Endothelial cell of umbilical vein (primary cell): ENCODE data around the gene ZYX. TPM values are rescaled to one million over a fixed set of nuclear protein-coding genes. Genes with fewer than 3 reads are reported as not detected.

Experiments
- BruUV-seq: library from RNA; stranded (reverse); fragments of 400-500 nt; replicated peaks from 2 replicates; lab custom pipeline; 2021; lab: Mats Ljungman, UMichigan
- CTCF ChIA-PET: fragments of 300-600, 350-600 bp; sonication (Branson Sonifier 250); formaldehyde crosslinking; loops from one replicate; lab custom pipeline; 2021; ENCODE audit warnings: antibody characterized with exemption, inconsistent platforms; lab: Charles Lee
- POLR2A ChIA-PET: fragments of 300-600, 350-600 bp; sonication (Branson Sonifier 250); formaldehyde crosslinking; loops from one replicate; lab custom pipeline; 2021; ENCODE audit warnings: antibody characterized with exemption, inconsistent platforms; lab: Charles Lee
- DNase-seq: peaks from one replicate; pipeline ENCODE4 v3.0.0-alpha.2; 2011; ENCODE audit warnings: low read depth, low spot score
- FAIRE-seq: peaks from 2 replicates; lab custom pipeline; 2011; peaks lifted over from hg19 to GRCh38; lab: Jason Lieb, UNC
- H2AFZ ChIP-seq: 2 replicates; pipeline ENCODE4 v1.6.0; 2012; ENCODE audit warnings: low read depth, low read length, control low read depth, inconsistent platforms
- H3K27ac ChIP-seq: 2 replicates; pipeline ENCODE4 v1.5.1; 2011; ENCODE audit warnings: low read depth, mild to moderate bottlenecking, control low read depth, low read length, moderate library complexity; ENCODE audit not compliant: insufficient read depth
- H3K27me3 ChIP-seq, 2 experiments: 2 replicates each; pipeline versions ENCODE4 v1.6.0 to v1.6.1; 2011; ENCODE audit warnings: low read length in 2 of 2, mixed read lengths in 1 of 2; ENCODE audit not compliant: control insufficient read depth in 2 of 2, insufficient read depth in 2 of 2
- H3K36me3 ChIP-seq, 2 experiments: 2 replicates in 1 of 2; 3 replicates in 1 of 2; pipeline ENCODE4 v1.5.1; 2011; ENCODE audit warnings: low read length in 2 of 2, mild to moderate bottlenecking in 1 of 2, moderate library complexity in 1 of 2; ENCODE audit not compliant: control insufficient read depth in 2 of 2, insufficient read depth in 2 of 2; ENCODE audit errors: extremely low read depth in 1 of 2
- H3K4me1 ChIP-seq: 3 replicates; pipeline ENCODE4 v1.5.1; 2011; ENCODE audit warnings: mild to moderate bottlenecking, low read length; ENCODE audit not compliant: control insufficient read depth, insufficient read depth; ENCODE audit errors: extremely low read depth
- H3K4me2 ChIP-seq: 2 replicates; pipeline ENCODE4 v1.6.1; 2011; ENCODE audit warnings: low read length, control low read depth, mixed read lengths; ENCODE audit not compliant: insufficient read depth
- H3K4me3 ChIP-seq, 3 experiments: fragments of 200-600 bp in 1 of 3; sonication (generic), shearing (Covaris generic) in 1 of 3; replicated peaks in 1 of 3; 2 replicates each; pipeline ENCODE4 v1.5.1; 2011 to 2016; ENCODE audit warnings: control low read depth in 3 of 3, low read length in 3 of 3, mild to moderate bottlenecking in 2 of 3, inconsistent platforms in 1 of 3, low read depth in 1 of 3, moderate library complexity in 1 of 3; ENCODE audit not compliant: insufficient read depth in 1 of 3
- H3K79me2 ChIP-seq: 2 replicates; pipeline ENCODE4 v1.6.0; 2012; ENCODE audit warnings: low read length, inconsistent platforms; ENCODE audit not compliant: control insufficient read depth, insufficient read depth
- H3K9ac ChIP-seq: replicated peaks from 2 replicates; pipeline ENCODE3; 2011; ENCODE audit warnings: low read length, control low read depth; ENCODE audit not compliant: insufficient read depth; ENCODE audit errors: extremely low read depth
- H3K9me1 ChIP-seq: replicated peaks from 3 replicates; pipeline ENCODE4 v1.6.0; 2011; ENCODE audit warnings: mild to moderate bottlenecking, low read length; ENCODE audit not compliant: control insufficient read depth, insufficient read depth; ENCODE audit errors: extremely low read depth
- H3K9me3 ChIP-seq: replicated peaks from 2 replicates; pipeline ENCODE4 v1.5.1; 2012; ENCODE audit warnings: low read length, inconsistent platforms; ENCODE audit not compliant: control insufficient read depth, insufficient read depth
- H4K20me1 ChIP-seq: replicated peaks from 2 replicates; pipeline ENCODE3; 2011; ENCODE audit warnings: mild to moderate bottlenecking, low read length; ENCODE audit not compliant: control insufficient read depth, insufficient read depth; ENCODE audit errors: extremely low read depth
- FOS ChIP-seq: IDR thresholded peaks from 2 replicates; pipeline ENCODE4 v1.6.1; 2011; ENCODE audit warnings: mild to moderate bottlenecking, low read length, moderate library complexity, borderline replicate concordance; ENCODE audit not compliant: insufficient read depth
- JUN ChIP-seq: IDR thresholded peaks from 2 replicates; pipeline ENCODE4 v1.6.1; 2011; ENCODE audit warnings: borderline replicate concordance, low read depth; ENCODE audit not compliant: insufficient read length, insufficient read depth
- POLR2A ChIP-seq: IDR thresholded peaks from 2 replicates; pipeline ENCODE4 v1.6.1; 2012; ENCODE audit warnings: low read depth, mild to moderate bottlenecking, control low read depth, low read length
- POLR2AphosphoS5 ChIP-seq: IDR thresholded peaks from 2 replicates; pipeline ENCODE4 v1.6.1; 2012; ENCODE audit warnings: low read depth, mild to moderate bottlenecking, control low read depth, low read length, moderate library complexity; ENCODE audit not compliant: insufficient read depth
- dilution Hi-C: fragments of 300-500 bp; cut with MboI; formaldehyde crosslinking; loops from one replicate; pipeline ENCODE4 v1.15.0; 2019; ENCODE audit warnings: low sequenced_read_pairs; ENCODE audit not compliant: extremely low pct_ligation_motif_present
- intact Hi-C: fragments of 100-400 bp; cut with micrococcal nuclease; formaldehyde crosslinking; loops from one replicate; pipeline ENCODE4 v1.10.0; 2022
- polyA plus RNA-seq, 4 experiments: library from polyadenylated mRNA; depleted of rRNA in 3 of 4; stranded (reverse) in 3 of 4; unstranded in 1 of 4; fragments of >200 nt; gene quantifications; 2 replicates each; pipeline versions ENCODE4 v1.2.1 to v1.2.3, GENCODE V29; 2011 to 2012; ENCODE audit warnings: missing spikeins in 1 of 4
- total RNA-seq: library from RNA; stranded (reverse); gene quantifications from 2 replicates; pipeline ENCODE4 v1.2.3, GENCODE V29; 2021

ZYX gene
- total and polyA plus RNA-seq, 2 donors (not counting 3 experiments of a cell fraction or from before 2014, with no cell fraction given), result 196 to 545 TPM

GRCh38 chr7:143385891-143386781, 5.0 kb downstream of the ZYX start:
- H4K20me1 ChIP-seq, result no peaks in the 10 kb centered on the region
- no peak overlapping the region for H3K27ac ChIP-seq
- DNase-seq (peak; percentile 49), FAIRE-seq (peak; percentile 18)
- H3K36me3 ChIP-seq, result peaks cover 20 to 40% of the 10 kb centered on the region in 2 experiments
- BruUV-seq, result no TSS peak
- intact Hi-C loops (no loop called here), dilution Hi-C loops (loop anchor here (25.0 kb wide), 1 partner anchor 126 kb away; no protein-coding TSS in a partner anchor)
- no peak overlapping the region for H2AFZ ChIP-seq
- ChIA-PET POLR2A (interaction anchor here (0.8 to 1.0 kb wide), 2 partner anchors 98 to 114 kb away, joined by 3 read pairs; partner anchors contain the start of gene CASP2), CTCF (interaction anchor here (1.0 kb wide), 1 partner anchor 146 kb away, joined by 4 read pairs; no protein-coding TSS in a partner anchor)
- H3K4me3 ChIP-seq, result peak overlapping the region in 1 of 3 experiments; percentile 17
- H3K27me3 ChIP-seq, result no peaks in the 10 kb centered on the region
- no peak for TF ChIP-seq JUN
- no peak for TF ChIP-seq POLR2A
- peak; percentile 28 for TF ChIP-seq POLR2AphosphoS5
- no peak for TF ChIP-seq FOS
- peaks cover 78% of the 10 kb centered on the region for H3K4me1 ChIP-seq
- peak overlapping the region; percentile 25 for H3K9ac ChIP-seq
- peak overlapping the region; percentile 74 for H3K4me2 ChIP-seq
- no peaks in the 10 kb centered on the region for H3K9me1 ChIP-seq
- H3K79me2 ChIP-seq, result peaks cover 83% of the 10 kb centered on the region
- no peaks in the 10 kb centered on the region for H3K9me3 ChIP-seq
